HEK293 (cell line): ENCODE data around the gene SLC25A40.

Experiments used
- CTCF ChIA-PET: fragments of 350-600 bp; formaldehyde crosslinking; extraction: SDS; loops from one replicate; lab custom pipeline; 2021; ENCODE audit warnings: antibody characterized with exemption; lab: Yijun Ruan, JAX
- POLR2A ChIA-PET: fragments of 300-600 bp; formaldehyde crosslinking; extraction: SDS; loops from one replicate; lab custom pipeline; 2020; ENCODE audit warnings: antibody characterized with exemption, inconsistent platforms; lab: Yijun Ruan, JAX
- H3K27ac ChIP-seq: fragments of 200-500 bp; sonication (Bioruptor generic); 2 replicates; pipeline ENCODE4 v1.5.1; 2014; ENCODE audit warnings: low read depth, low read length, control low read depth, inconsistent platforms; ENCODE audit errors: extremely low read depth
- H3K36me3 ChIP-seq, 2 experiments: fragments of 200-500 bp in 1 of 2; sonication (Bioruptor generic) in 1 of 2; 1 replicate in 1 of 2; 2 replicates in 1 of 2; pipeline ENCODE4 v1.5.1; 2014 to 2017; ENCODE audit warnings: inconsistent platforms in 2 of 2, low read length in 2 of 2; ENCODE audit not compliant: control insufficient read depth in 2 of 2, insufficient read depth in 1 of 2
- H3K4me1 ChIP-seq: fragments of 200-500 bp; sonication (Bioruptor generic); 2 replicates; pipeline ENCODE4 v1.5.1; 2014; ENCODE audit warnings: mild to moderate bottlenecking, low read length, inconsistent platforms; ENCODE audit not compliant: control insufficient read depth, insufficient read depth
- H3K4me3 ChIP-seq: 2 replicates; pipeline ENCODE4 v1.5.1; 2011; ENCODE audit warnings: low read depth, mild to moderate bottlenecking, control low read depth, low read length, moderate library complexity
- H3K9me3 ChIP-seq: fragments of 200-500 bp; sonication (Bioruptor generic); 2 replicates; pipeline ENCODE4 v1.5.1; 2014; ENCODE audit warnings: low read depth, low read length, inconsistent platforms; ENCODE audit not compliant: control insufficient read depth, insufficient read depth
- PRDM6 ChIP-seq: fragments of 450-650 bp; formaldehyde crosslinking; IDR thresholded peaks from 2 replicates; pipeline ENCODE4 v1.5.1; 2017; ENCODE audit warnings: missing biosample characterization, missing genetic modification characterization
- SETDB1 ChIP-seq: IDR thresholded peaks from one replicate; pipeline ENCODE4 v1.6.1; 2017; ENCODE audit warnings: mild to moderate bottlenecking, low read length, moderate library complexity, mixed read lengths; ENCODE audit not compliant: insufficient read length
- ZBTB1 ChIP-seq: fragments of 450-650 bp; formaldehyde crosslinking; IDR thresholded peaks from 2 replicates; pipeline ENCODE4 v1.5.1; 2016; ENCODE audit warnings: missing biosample characterization, missing genetic modification characterization
- ZBTB21 ChIP-seq: fragments of 450-650 bp; formaldehyde crosslinking; IDR thresholded peaks from 2 replicates; pipeline ENCODE4 v1.5.1; 2017; ENCODE audit warnings: missing biosample characterization, missing genetic modification characterization
- ZFHX2 ChIP-seq: fragments of 450-650 bp; formaldehyde crosslinking; conservative IDR thresholded peaks from 2 replicates; pipeline ENCODE4 v1.5.1; 2016; ENCODE audit warnings: missing biosample characterization, missing genetic modification characterization
- ZFP41 ChIP-seq: fragments of 450-650 bp; formaldehyde crosslinking; IDR thresholded peaks from 2 replicates; pipeline ENCODE4 v1.5.1; 2016; ENCODE audit warnings: missing biosample characterization, missing genetic modification characterization, borderline replicate concordance
- ZNF157 ChIP-seq: fragments of 450-650 bp; formaldehyde crosslinking; IDR thresholded peaks from 2 replicates; pipeline ENCODE4 v1.5.1; 2016; ENCODE audit warnings: missing biosample characterization, missing genetic modification characterization
- ZNF2 ChIP-seq: fragments of 450-650 bp; formaldehyde crosslinking; IDR thresholded peaks from 2 replicates; pipeline ENCODE4 v1.5.1; 2016; ENCODE audit warnings: missing biosample characterization, missing genetic modification characterization
- ZNF274 ChIP-seq, 2 experiments: fragments of 200-500 bp in 1 of 2; fragments of 450-650 bp in 1 of 2; sonication (Bioruptor generic) in 1 of 2; formaldehyde crosslinking in 1 of 2; IDR thresholded peaks; 2 replicates each; pipeline versions ENCODE4 v1.5.1 to v1.6.1; 2014 to 2016; ENCODE audit warnings: borderline replicate concordance in 1 of 2, inconsistent platforms in 1 of 2, low read length in 1 of 2, missing biosample characterization in 1 of 2, missing genetic modification characterization in 1 of 2
- ZNF488 ChIP-seq: fragments of 450-650 bp; formaldehyde crosslinking; IDR thresholded peaks from 2 replicates; pipeline ENCODE4 v1.5.1; 2016; ENCODE audit warnings: missing biosample characterization, missing genetic modification characterization
- ZNF513 ChIP-seq: fragments of 450-650 bp; IDR thresholded peaks from 2 replicates; pipeline ENCODE4 v1.5.1; 2018; ENCODE audit warnings: missing biosample characterization, missing genetic modification characterization
- ZNF549 ChIP-seq: fragments of 450-650 bp; IDR thresholded peaks from 2 replicates; pipeline ENCODE4 v1.5.1; 2018; ENCODE audit warnings: missing biosample characterization, missing genetic modification characterization, mild to moderate bottlenecking, inconsistent platforms, moderate library complexity
- ZNF645 ChIP-seq: fragments of 450-650 bp; formaldehyde crosslinking; IDR thresholded peaks from 2 replicates; pipeline ENCODE4; 2016; ENCODE audit warnings: missing biosample characterization, missing genetic modification characterization
- ZNF701 ChIP-seq: fragments of 450-650 bp; formaldehyde crosslinking; IDR thresholded peaks from 2 replicates; pipeline ENCODE4 v1.5.1; 2016; ENCODE audit warnings: missing biosample characterization, missing genetic modification characterization
- ZNF707 ChIP-seq: fragments of 450-650 bp; formaldehyde crosslinking; IDR thresholded peaks from 2 replicates; pipeline ENCODE4 v1.5.1; 2016; ENCODE audit warnings: missing biosample characterization, missing genetic modification characterization
- TF ChIP-seq, protein P1 (sequence below): fragments of 450-650 bp; formaldehyde crosslinking; IDR thresholded peaks from 2 replicates; pipeline ENCODE4 v1.5.1; 2016; ENCODE audit warnings: missing biosample characterization, missing genetic modification characterization, borderline replicate concordance

The SLC25A40 gene

DNA sequence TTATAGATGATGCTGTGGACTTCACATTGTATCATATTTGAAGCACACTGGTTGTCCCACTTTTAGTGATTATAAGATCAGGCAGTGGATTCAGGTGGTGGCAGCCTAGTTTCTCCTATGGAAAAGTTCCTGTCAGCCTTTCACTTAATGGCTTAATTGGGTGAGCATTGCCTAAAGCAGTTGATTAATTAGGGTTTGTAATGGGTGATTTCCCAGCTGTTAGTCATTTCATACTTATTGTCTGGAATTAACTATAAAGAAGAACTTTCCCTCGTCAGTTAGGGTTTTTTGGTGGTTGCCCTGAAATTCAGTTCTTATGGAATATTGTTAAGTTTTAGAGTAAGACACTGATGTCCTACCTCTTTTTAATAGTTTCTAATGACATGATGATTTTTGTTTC is 78.8 kb downstream of the SLC25A40 start (continued):
- TF ChIP-seq, protein P1, sequence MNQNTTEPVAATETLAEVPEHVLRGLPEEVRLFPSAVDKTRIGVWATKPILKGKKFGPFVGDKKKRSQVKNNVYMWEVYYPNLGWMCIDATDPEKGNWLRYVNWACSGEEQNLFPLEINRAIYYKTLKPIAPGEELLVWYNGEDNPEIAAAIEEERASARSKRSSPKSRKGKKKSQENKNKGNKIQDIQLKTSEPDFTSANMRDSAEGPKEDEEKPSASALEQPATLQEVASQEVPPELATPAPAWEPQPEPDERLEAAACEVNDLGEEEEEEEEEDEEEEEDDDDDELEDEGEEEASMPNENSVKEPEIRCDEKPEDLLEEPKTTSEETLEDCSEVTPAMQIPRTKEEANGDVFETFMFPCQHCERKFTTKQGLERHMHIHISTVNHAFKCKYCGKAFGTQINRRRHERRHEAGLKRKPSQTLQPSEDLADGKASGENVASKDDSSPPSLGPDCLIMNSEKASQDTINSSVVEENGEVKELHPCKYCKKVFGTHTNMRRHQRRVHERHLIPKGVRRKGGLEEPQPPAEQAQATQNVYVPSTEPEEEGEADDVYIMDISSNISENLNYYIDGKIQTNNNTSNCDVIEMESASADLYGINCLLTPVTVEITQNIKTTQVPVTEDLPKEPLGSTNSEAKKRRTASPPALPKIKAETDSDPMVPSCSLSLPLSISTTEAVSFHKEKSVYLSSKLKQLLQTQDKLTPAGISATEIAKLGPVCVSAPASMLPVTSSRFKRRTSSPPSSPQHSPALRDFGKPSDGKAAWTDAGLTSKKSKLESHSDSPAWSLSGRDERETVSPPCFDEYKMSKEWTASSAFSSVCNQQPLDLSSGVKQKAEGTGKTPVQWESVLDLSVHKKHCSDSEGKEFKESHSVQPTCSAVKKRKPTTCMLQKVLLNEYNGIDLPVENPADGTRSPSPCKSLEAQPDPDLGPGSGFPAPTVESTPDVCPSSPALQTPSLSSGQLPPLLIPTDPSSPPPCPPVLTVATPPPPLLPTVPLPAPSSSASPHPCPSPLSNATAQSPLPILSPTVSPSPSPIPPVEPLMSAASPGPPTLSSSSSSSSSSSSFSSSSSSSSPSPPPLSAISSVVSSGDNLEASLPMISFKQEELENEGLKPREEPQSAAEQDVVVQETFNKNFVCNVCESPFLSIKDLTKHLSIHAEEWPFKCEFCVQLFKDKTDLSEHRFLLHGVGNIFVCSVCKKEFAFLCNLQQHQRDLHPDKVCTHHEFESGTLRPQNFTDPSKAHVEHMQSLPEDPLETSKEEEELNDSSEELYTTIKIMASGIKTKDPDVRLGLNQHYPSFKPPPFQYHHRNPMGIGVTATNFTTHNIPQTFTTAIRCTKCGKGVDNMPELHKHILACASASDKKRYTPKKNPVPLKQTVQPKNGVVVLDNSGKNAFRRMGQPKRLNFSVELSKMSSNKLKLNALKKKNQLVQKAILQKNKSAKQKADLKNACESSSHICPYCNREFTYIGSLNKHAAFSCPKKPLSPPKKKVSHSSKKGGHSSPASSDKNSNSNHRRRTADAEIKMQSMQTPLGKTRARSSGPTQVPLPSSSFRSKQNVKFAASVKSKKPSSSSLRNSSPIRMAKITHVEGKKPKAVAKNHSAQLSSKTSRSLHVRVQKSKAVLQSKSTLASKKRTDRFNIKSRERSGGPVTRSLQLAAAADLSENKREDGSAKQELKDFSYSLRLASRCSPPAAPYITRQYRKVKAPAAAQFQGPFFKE, result no peak
- TF ChIP-seq ZNF157 (tag by site-specific recombination) (no peak), ZFP41 (tag by site-specific recombination) (no peak)

- Histone ChIP-seq H3K4me3 (no peak overlapping the region), H3K27ac (no peak overlapping the region), H3K4me1 (no peaks in the 10 kb centered on the region), H3K36me3 (no peaks in the 10 kb centered on the region), H3K9me3 (no peaks in the 10 kb centered on the region)
- TF ChIP-seq ZNF488 (tag by site-specific recombination), result no peak
- TF ChIP-seq ZBTB21, result no peak
- no peak for TF ChIP-seq ZNF707 (tag by site-specific recombination)
- TF ChIP-seq ZNF274 (IDR thresholded peaks at IDR 0.05; ENCODE audit: low read length), result no peak
- no peak for TF ChIP-seq ZNF274 (tag by site-specific recombination; IDR thresholded peaks at IDR 0.05; ENCODE audit: borderline replicate concordance)
- TF ChIP-seq ZBTB1 (tag by site-specific recombination), result no peak
- TF ChIP-seq ZNF701 (tag by site-specific recombination), result no peak
- no peak for TF ChIP-seq ZFHX2
- no peak for TF ChIP-seq SETDB1
- TF ChIP-seq ZNF645 (tag by site-specific recombination), result no peak
- no peak for TF ChIP-seq PRDM6 (tag by site-specific recombination)
- TF ChIP-seq ZNF2 (tag by site-specific recombination), result no peak
- no peak for TF ChIP-seq ZNF549 (tag by site-specific recombination)
- TF ChIP-seq ZNF513, result no peak
- ChIA-PET POLR2A (no interaction called here), CTCF (interaction anchor here (1.8 kb wide), 1 partner anchor 12 kb away, joined by 5 read pairs; no protein-coding TSS in a partner anchor)
These were observed 90.7 kb downstream of the SLC25A40 start for GRCh38 chr7:87785368-87785995.
